Trophoblast cell (in vitro differentiated cells and primary cell): ENCODE data around the gene TMEM240.

Source experiments
- DNase-seq, 2 donors: peaks; one replicate each; pipeline ENCODE4 v3.0.0-alpha.2; 2016
- H2AFZ ChIP-seq: 2 replicates; pipeline ENCODE4 v1.6.1; 2013; ENCODE audit warnings: low read length, moderate library complexity, mild to moderate bottlenecking; ENCODE audit not compliant: insufficient read depth, poor library complexity
- H2AK5ac ChIP-seq: 2 replicates; pipeline ENCODE4 v1.6.1; 2013; ENCODE audit warnings: mild to moderate bottlenecking, low read length
- H2BK120ac ChIP-seq: 2 replicates; pipeline ENCODE4 v1.6.1; 2013; ENCODE audit warnings: low read length, mild to moderate bottlenecking, moderate library complexity; ENCODE audit not compliant: insufficient read depth, poor library complexity
- H2BK12ac ChIP-seq: 2 replicates; pipeline ENCODE4 v1.6.1; 2013; ENCODE audit warnings: mild to moderate bottlenecking, low read length, moderate library complexity
- H2BK5ac ChIP-seq: 2 replicates; pipeline ENCODE4 v1.6.1; 2013; ENCODE audit warnings: low read length, low read depth, moderate library complexity, mild to moderate bottlenecking; ENCODE audit not compliant: poor library complexity
- H3K14ac ChIP-seq: 2 replicates; pipeline ENCODE4 v1.6.1; 2013; ENCODE audit warnings: mild to moderate bottlenecking, low read length
- H3K18ac ChIP-seq: 2 replicates; pipeline ENCODE4 v1.6.1; 2013; ENCODE audit warnings: mild to moderate bottlenecking, low read length
- H3K23ac ChIP-seq: 2 replicates; pipeline ENCODE4 v1.6.1; 2013; ENCODE audit warnings: low read length
- H3K27ac ChIP-seq: 2 replicates; pipeline ENCODE4 v1.5.1; 2013; ENCODE audit warnings: low read depth, mild to moderate bottlenecking, inconsistent platforms, low read length, moderate library complexity
- H3K27me3 ChIP-seq: 2 replicates; pipeline ENCODE4 v1.6.1; 2013; ENCODE audit warnings: inconsistent platforms, mild to moderate bottlenecking, low read length, moderate library complexity; ENCODE audit not compliant: insufficient read depth
- H3K36me3 ChIP-seq, 2 experiments: 1 replicate in 1 of 2; 2 replicates in 1 of 2; pipeline ENCODE4 v1.6.1; 2013; ENCODE audit warnings: low read length in 2 of 2, mild to moderate bottlenecking in 2 of 2, moderate library complexity in 1 of 2; ENCODE audit not compliant: insufficient read depth in 2 of 2, control insufficient read depth in 1 of 2
- H3K4ac ChIP-seq: 2 replicates; pipeline ENCODE4 v1.6.1; 2013; ENCODE audit warnings: low read depth, mild to moderate bottlenecking, low read length, moderate library complexity
- H3K4me1 ChIP-seq, 2 experiments: 1 replicate in 1 of 2; 2 replicates in 1 of 2; pipeline ENCODE4 v1.6.1; 2013; ENCODE audit warnings: low read length in 2 of 2, mild to moderate bottlenecking in 2 of 2, moderate library complexity in 1 of 2; ENCODE audit not compliant: insufficient read depth in 2 of 2, control insufficient read depth in 1 of 2
- H3K4me2 ChIP-seq: 2 replicates; pipeline ENCODE4 v1.6.1; 2013; ENCODE audit warnings: inconsistent platforms, mild to moderate bottlenecking, low read length, moderate library complexity
- H3K4me3 ChIP-seq: 2 replicates; pipeline ENCODE4 v1.5.1; 2013; ENCODE audit warnings: mild to moderate bottlenecking, low read depth, low read length, inconsistent platforms
- H3K79me1 ChIP-seq: one replicate; pipeline ENCODE4 v1.6.1; 2013; ENCODE audit warnings: low read length
- H3K79me2 ChIP-seq: 2 replicates; pipeline ENCODE4 v1.6.1; 2013; ENCODE audit warnings: low read length, mild to moderate bottlenecking; ENCODE audit not compliant: control insufficient read depth, insufficient read depth, poor library complexity
- H3K9ac ChIP-seq: 2 replicates; pipeline ENCODE4 v1.6.1; 2013; ENCODE audit warnings: mild to moderate bottlenecking, low read length
- H3K9me3 ChIP-seq: 2 replicates; pipeline ENCODE4 v1.6.1; 2013; ENCODE audit warnings: low read depth, mild to moderate bottlenecking, control low read depth, inconsistent platforms, low read length; ENCODE audit not compliant: insufficient read depth
- H4K12ac ChIP-seq: 2 replicates; pipeline ENCODE4 v1.6.1; 2013; ENCODE audit warnings: low read depth, mild to moderate bottlenecking, low read length, moderate library complexity
- H4K8ac ChIP-seq: 2 replicates; pipeline ENCODE4 v1.6.1; 2013; ENCODE audit warnings: low read depth, mild to moderate bottlenecking, low read length, moderate library complexity
- H4K91ac ChIP-seq: one replicate; pipeline ENCODE4 v1.6.1; 2013; ENCODE audit warnings: low read depth, mild to moderate bottlenecking, low read length, moderate library complexity
- WGBS: extraction: QIAGEN DNeasy Blood & Tissue Kit; methylation state at CpG from one replicate; pipeline ENCODE4 v1.1.7; 2013; ENCODE audit warnings: missing lambda C conversion rate; ENCODE audit not compliant: insufficient read length, insufficient coverage; ENCODE audit errors: extremely low coverage; 5-methylcytosine and 5-hydroxymethylcytosine counted together

Gene TMEM240

GRCh38 chr1:1567891-1568291, 27.5 kb upstream of the TMEM240 start:
- Histone ChIP-seq H4K8ac (no peak overlapping the region), H3K4me1 (no peaks in the 10 kb centered on the region), H2BK5ac (no peak overlapping the region), H3K18ac (no peak overlapping the region), H3K79me1 (no peaks in the 10 kb centered on the region), H2BK12ac (no peak overlapping the region), H3K27me3 (no peaks in the 10 kb centered on the region), H4K12ac (no peak overlapping the region), H3K9me3 (no peaks in the 10 kb centered on the region), H2BK120ac (no peak overlapping the region), H2AFZ (no peak overlapping the region), H3K79me2 (peaks cover 24% of the 10 kb centered on the region), H3K9ac (no peak overlapping the region), H3K4me2 (no peak overlapping the region), H3K23ac (no peak overlapping the region), H3K4ac (peak overlapping the region; percentile 92), H4K91ac (no peak overlapping the region), H3K14ac (no peak overlapping the region), H2AK5ac (no peak overlapping the region), H3K4me3 (no peak overlapping the region), H3K27ac (no peak overlapping the region), H3K36me3 (peaks cover 37% of the 10 kb centered on the region in 2 experiments)
- WGBS, result no CpG with 5 or more reads among the region's 10 CpGs
- peak; percentile 55 to 70 for DNase-seq

GRCh38 chr1:1567152-1567875, 26.9 kb upstream of the TMEM240 start:
- no peak overlapping the region for H3K4me2 ChIP-seq
- no peak overlapping the region for H4K91ac ChIP-seq
- no peak overlapping the region for H3K9ac ChIP-seq
- no peak overlapping the region for H2BK12ac ChIP-seq
- H2BK5ac ChIP-seq, result no peak overlapping the region
- H3K4ac ChIP-seq, result peak overlapping the region; percentile 85
- peaks cover 43% of the 10 kb centered on the region in 2 experiments for H3K36me3 ChIP-seq
- H2BK120ac ChIP-seq, result no peak overlapping the region
- no peaks in the 10 kb centered on the region for H3K27me3 ChIP-seq
- DNase-seq, result peak; percentile 84 to 86
- H3K27ac ChIP-seq, result no peak overlapping the region
- no peak overlapping the region for H4K12ac ChIP-seq
- H2AFZ ChIP-seq, result no peak overlapping the region
- H3K23ac ChIP-seq, result no peak overlapping the region
- H3K9me3 ChIP-seq, result no peaks in the 10 kb centered on the region
- H3K18ac ChIP-seq, result no peak overlapping the region
- H2AK5ac ChIP-seq, result no peak overlapping the region
- no CpG with 5 or more reads among the region's 31 CpGs for WGBS
- no peak overlapping the region for H4K8ac ChIP-seq
- no peak overlapping the region for H3K14ac ChIP-seq
- no peaks in the 10 kb centered on the region for H3K79me1 ChIP-seq
- no peaks in the 10 kb centered on the region for H3K4me1 ChIP-seq
- H3K79me2 ChIP-seq, result peaks cover 21% of the 10 kb centered on the region
- no peak overlapping the region for H3K4me3 ChIP-seq

GRCh38 chr1:1565340-1565739, 24.9 kb upstream of the TMEM240 start:
- no peaks in the 10 kb centered on the region for H3K4me1 ChIP-seq
- H3K27me3 ChIP-seq, result no peaks in the 10 kb centered on the region
- no peak overlapping the region for H2AK5ac ChIP-seq
- peaks cover 50 to 53% of the 10 kb centered on the region in 2 experiments for H3K36me3 ChIP-seq
- peaks cover 14% of the 10 kb centered on the region for H3K79me2 ChIP-seq
- H4K12ac ChIP-seq, result no peak overlapping the region
- no peak overlapping the region for H2BK5ac ChIP-seq
- no peak overlapping the region for H3K4me3 ChIP-seq
- no peak overlapping the region for H3K27ac ChIP-seq
- H3K14ac ChIP-seq, result no peak overlapping the region
- no peak overlapping the region for H3K4me2 ChIP-seq
- no peak overlapping the region for H2AFZ ChIP-seq
- no peaks in the 10 kb centered on the region for H3K9me3 ChIP-seq
- H4K91ac ChIP-seq, result no peak overlapping the region
- no peak overlapping the region for H2BK12ac ChIP-seq
- H2BK120ac ChIP-seq, result no peak overlapping the region
- no peak overlapping the region for H3K23ac ChIP-seq
- no peak overlapping the region for H4K8ac ChIP-seq
- no peak overlapping the region for H3K18ac ChIP-seq
- WGBS, result no CpG with 5 or more reads among the region's 10 CpGs
- peak overlapping the region; percentile 50 for H3K4ac ChIP-seq
- DNase-seq, result no peak
- H3K9ac ChIP-seq, result no peak overlapping the region
- no peaks in the 10 kb centered on the region for H3K79me1 ChIP-seq

- Histone ChIP-seq H3K79me2 (peaks cover 13% of the 10 kb centered on the region), H3K36me3 (peaks cover 50 to 58% of the 10 kb centered on the region in 2 experiments), H4K91ac (no peak overlapping the region), H3K27ac (no peak overlapping the region), H3K9me3 (no peaks in the 10 kb centered on the region), H3K14ac (no peak overlapping the region), H3K23ac (no peak overlapping the region), H3K79me1 (no peaks in the 10 kb centered on the region), H2BK5ac (no peak overlapping the region), H3K27me3 (no peaks in the 10 kb centered on the region), H2BK120ac (no peak overlapping the region), H3K9ac (no peak overlapping the region), H2AFZ (no peak overlapping the region), H3K4me3 (no peak overlapping the region), H2BK12ac (no peak overlapping the region), H3K4me2 (no peak overlapping the region), H4K8ac (no peak overlapping the region), H3K18ac (peak overlapping the region; percentile 5), H2AK5ac (no peak overlapping the region), H4K12ac (no peak overlapping the region), H3K4ac (no peak overlapping the region), H3K4me1 (no peaks in the 10 kb centered on the region)
- no CpG with 5 or more reads among the region's 19 CpGs for WGBS
- no peak for DNase-seq
Measured at GRCh38 chr1:1564268-1564667, 23.8 kb upstream of the TMEM240 start.
